Keratinocyte (primary cell): ENCODE data around the gene LGALS4. TPM values are rescaled to one million over a fixed set of nuclear protein-coding genes. Genes with fewer than 3 reads are reported as not detected.
"Not testable (repeated sequence)": the region's sequence is repeated elsewhere in the genome, so short reads cannot be mapped to it uniquely, and the experiment has no call there.

Source experiments
- DNase-seq: peaks from one replicate; pipeline ENCODE4 v3.0.0-alpha.2; 2011; ENCODE audit warnings: low read depth, missing footprints, low spot score
- FAIRE-seq: peaks from 2 replicates; lab custom pipeline; 2011; peaks lifted over from hg19 to GRCh38; lab: Jason Lieb, UNC
- H2AFZ ChIP-seq: 2 replicates; pipeline ENCODE4 v1.6.0; 2012; ENCODE audit warnings: low read length, control low read depth, inconsistent platforms; ENCODE audit not compliant: control insufficient read depth
- H3K27ac ChIP-seq: 2 replicates; pipeline ENCODE4 v1.5.1; 2011; ENCODE audit warnings: low read length; ENCODE audit not compliant: control insufficient read depth, insufficient read depth
- H3K27me3 ChIP-seq: 3 replicates; pipeline ENCODE4 v1.6.0; 2011; ENCODE audit warnings: low read length; ENCODE audit not compliant: control insufficient read depth, insufficient read depth; ENCODE audit errors: extremely low read depth
- H3K36me3 ChIP-seq, 2 experiments: 2 replicates in 1 of 2; 3 replicates in 1 of 2; pipeline ENCODE4 v1.5.1; 2011; ENCODE audit warnings: low read length in 2 of 2, mild to moderate bottlenecking in 1 of 2; ENCODE audit not compliant: control insufficient read depth in 2 of 2, insufficient read depth in 2 of 2; ENCODE audit errors: extremely low read depth in 1 of 2
- H3K4me1 ChIP-seq: 3 replicates; pipeline ENCODE4 v1.5.1; 2011; ENCODE audit warnings: low read length; ENCODE audit not compliant: control insufficient read depth, insufficient read depth; ENCODE audit errors: extremely low read depth
- H3K4me2 ChIP-seq: 3 replicates; pipeline ENCODE4 v1.6.0; 2011; ENCODE audit warnings: low read depth, low read length; ENCODE audit not compliant: control insufficient read depth, insufficient read depth; ENCODE audit errors: extremely low read depth
- H3K4me3 ChIP-seq, 3 experiments: fragments of 200-600 bp in 1 of 3; sonication (generic) in 1 of 3; 2 replicates in 2 of 3; 3 replicates in 1 of 3; pipeline ENCODE4 v1.5.1; 2011 to 2016; ENCODE audit warnings: low read length in 3 of 3, mild to moderate bottlenecking in 3 of 3, control low read depth in 2 of 3, inconsistent platforms in 1 of 3, low read depth in 1 of 3, mixed read lengths in 1 of 3, mixed run types in 1 of 3, moderate library complexity in 1 of 3; ENCODE audit not compliant: control insufficient read depth in 2 of 3, insufficient read depth in 2 of 3; ENCODE audit errors: extremely low read depth in 1 of 3
- H3K79me2 ChIP-seq: 2 replicates; pipeline ENCODE4 v1.6.0; 2012; ENCODE audit warnings: low read length; ENCODE audit not compliant: control insufficient read depth, insufficient read depth
- H3K9ac ChIP-seq: 3 replicates; pipeline ENCODE4 v1.6.0; 2011; ENCODE audit warnings: low read length; ENCODE audit not compliant: control insufficient read depth, insufficient read depth; ENCODE audit errors: extremely low read depth
- H3K9me1 ChIP-seq: 3 replicates; pipeline ENCODE4 v1.6.0; 2011; ENCODE audit warnings: low read length; ENCODE audit not compliant: control insufficient read depth, insufficient read depth; ENCODE audit errors: extremely low read depth
- H3K9me3 ChIP-seq: 2 replicates; pipeline ENCODE4 v1.5.1; 2012; ENCODE audit warnings: low read depth, low read length; ENCODE audit not compliant: control insufficient read depth
- H4K20me1 ChIP-seq: 3 replicates; pipeline ENCODE4 v1.6.0; 2011; ENCODE audit warnings: low read length; ENCODE audit not compliant: control insufficient read depth, insufficient read depth; ENCODE audit errors: extremely low read depth
- EZH2 ChIP-seq: IDR thresholded peaks from one replicate; pipeline ENCODE4 v1.6.1; 2012; ENCODE audit warnings: inconsistent platforms, mild to moderate bottlenecking, low read length, moderate library complexity
- dilution Hi-C: fragments of 300-500 bp; cut with MboI; formaldehyde crosslinking; loops from one replicate; pipeline ENCODE4 v1.7.0; 2020; ENCODE audit warnings: low sequenced_read_pairs; ENCODE audit not compliant: extremely low pct_ligation_motif_present
- polyA plus RNA-seq, 5 experiments: library from polyadenylated mRNA; depleted of rRNA in 3 of 5; stranded (reverse) in 3 of 5; stranded (forward) in 1 of 5; unstranded in 1 of 5; fragments of >200 nt; gene quantifications; 1 replicate in 1 of 5; 2 replicates in 3 of 5; 3 replicates in 1 of 5; pipeline versions ENCODE4 v1.2.1 to v1.2.3, GENCODE V29; 2011 to 2012; ENCODE audit warnings: missing spikeins in 2 of 5, low read depth in 1 of 5, low replicate concordance in 1 of 5
- TF ChIP-seq, protein P1 (sequence below), 3 experiments: IDR thresholded peaks in 1 of 3; conservative IDR thresholded peaks in 1 of 3; optimal IDR thresholded peaks in 1 of 3; 2 replicates in 2 of 3; 3 replicates in 1 of 3; pipeline versions ENCODE3 to v1.5.1; 2011; ENCODE audit warnings: low read length in 3 of 3, mild to moderate bottlenecking in 3 of 3, moderate library complexity in 2 of 3, control low read depth in 1 of 3, inconsistent platforms in 1 of 3; ENCODE audit not compliant: insufficient read depth in 2 of 3; ENCODE audit errors: extremely low read depth in 1 of 3

LGALS4 gene
- polyA plus RNA-seq, 1 donor (not counting 4 experiments of a cell fraction or from before 2014, with no cell fraction given) = 0.13 TPM

DNA sequence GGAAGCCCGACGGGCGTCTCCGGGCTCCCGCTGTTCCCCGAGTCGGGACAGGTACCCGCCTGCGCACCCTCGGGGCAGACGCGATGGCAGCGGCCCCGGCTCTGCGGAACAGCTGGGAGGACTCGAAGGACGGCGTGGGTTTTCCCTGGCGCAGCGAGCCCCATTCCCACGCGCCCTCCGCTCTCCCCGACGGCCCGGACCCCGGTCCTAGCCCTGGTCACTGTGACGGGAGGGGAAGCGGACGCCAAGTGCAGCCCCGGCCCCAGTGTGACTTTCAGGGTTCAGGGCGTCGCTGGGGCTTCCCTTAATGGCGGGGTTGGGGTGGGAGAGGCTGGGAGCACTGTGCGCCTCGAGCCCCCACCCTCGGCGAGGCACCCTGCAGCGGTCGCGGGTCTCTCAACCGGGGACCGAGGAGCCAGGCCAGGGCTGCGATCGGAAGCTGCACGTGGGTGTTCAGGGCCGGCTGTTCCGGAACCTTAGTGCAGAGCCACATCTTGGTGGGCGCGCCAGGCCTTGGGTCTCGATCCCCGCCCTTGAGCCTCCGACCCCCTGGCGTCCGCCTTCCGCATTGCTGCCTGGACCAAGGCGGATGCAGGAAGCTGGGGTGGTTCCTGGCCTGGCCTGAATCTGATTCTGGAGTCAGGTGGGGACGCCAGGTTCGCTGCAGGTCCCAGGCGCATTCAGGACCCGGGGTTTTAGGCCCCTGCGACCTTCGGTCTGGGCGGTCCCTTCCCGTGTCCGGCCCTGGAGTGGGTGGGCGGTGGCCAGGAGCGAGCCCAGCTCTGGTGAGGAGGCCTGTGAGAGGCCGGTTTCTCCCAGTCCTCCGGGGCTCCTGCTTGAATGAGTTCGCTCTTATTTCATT is 20.3 kb downstream of the LGALS4 start:
- H3K9ac ChIP-seq = peak overlapping the region; percentile 76
- no peaks in the 10 kb centered on the region for H4K20me1 ChIP-seq
- no peaks in the 10 kb centered on the region for H3K9me3 ChIP-seq
- dilution Hi-C loops = no loop called here
- peak overlapping the region; percentile 92 for H3K27ac ChIP-seq
- peaks cover 28% of the 10 kb centered on the region for H3K4me1 ChIP-seq
- H2AFZ ChIP-seq = peak overlapping the region; percentile 41
- DNase-seq = no peak
- peaks cover 1% of the 10 kb centered on the region for H3K79me2 ChIP-seq
- no peaks in the 10 kb centered on the region for H3K36me3 ChIP-seq
- H3K4me2 ChIP-seq = peak overlapping the region; percentile 77
- no peaks in the 10 kb centered on the region for H3K9me1 ChIP-seq
- H3K27me3 ChIP-seq = no peaks in the 10 kb centered on the region
- FAIRE-seq = peak; percentile 73
- peak overlapping the region in 2 of 3 experiments; percentile 6 to 21 for H3K4me3 ChIP-seq
- TF ChIP-seq EZH2 = no peak
- TF ChIP-seq, protein P1, sequence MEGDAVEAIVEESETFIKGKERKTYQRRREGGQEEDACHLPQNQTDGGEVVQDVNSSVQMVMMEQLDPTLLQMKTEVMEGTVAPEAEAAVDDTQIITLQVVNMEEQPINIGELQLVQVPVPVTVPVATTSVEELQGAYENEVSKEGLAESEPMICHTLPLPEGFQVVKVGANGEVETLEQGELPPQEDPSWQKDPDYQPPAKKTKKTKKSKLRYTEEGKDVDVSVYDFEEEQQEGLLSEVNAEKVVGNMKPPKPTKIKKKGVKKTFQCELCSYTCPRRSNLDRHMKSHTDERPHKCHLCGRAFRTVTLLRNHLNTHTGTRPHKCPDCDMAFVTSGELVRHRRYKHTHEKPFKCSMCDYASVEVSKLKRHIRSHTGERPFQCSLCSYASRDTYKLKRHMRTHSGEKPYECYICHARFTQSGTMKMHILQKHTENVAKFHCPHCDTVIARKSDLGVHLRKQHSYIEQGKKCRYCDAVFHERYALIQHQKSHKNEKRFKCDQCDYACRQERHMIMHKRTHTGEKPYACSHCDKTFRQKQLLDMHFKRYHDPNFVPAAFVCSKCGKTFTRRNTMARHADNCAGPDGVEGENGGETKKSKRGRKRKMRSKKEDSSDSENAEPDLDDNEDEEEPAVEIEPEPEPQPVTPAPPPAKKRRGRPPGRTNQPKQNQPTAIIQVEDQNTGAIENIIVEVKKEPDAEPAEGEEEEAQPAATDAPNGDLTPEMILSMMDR (optimal IDR thresholded peaks at IDR 0.05 in 1 of 3, IDR thresholded peaks at IDR 0.05 in 1 of 3, conservative IDR thresholded peaks at IDR 0.05 in 1 of 3; ENCODE audit: extremely low read depth in 1 of 3, insufficient read depth in 2 of 3, low read length in 3 of 3) = peak in 2 of 3 experiments; percentile 40 to 50

DNA sequence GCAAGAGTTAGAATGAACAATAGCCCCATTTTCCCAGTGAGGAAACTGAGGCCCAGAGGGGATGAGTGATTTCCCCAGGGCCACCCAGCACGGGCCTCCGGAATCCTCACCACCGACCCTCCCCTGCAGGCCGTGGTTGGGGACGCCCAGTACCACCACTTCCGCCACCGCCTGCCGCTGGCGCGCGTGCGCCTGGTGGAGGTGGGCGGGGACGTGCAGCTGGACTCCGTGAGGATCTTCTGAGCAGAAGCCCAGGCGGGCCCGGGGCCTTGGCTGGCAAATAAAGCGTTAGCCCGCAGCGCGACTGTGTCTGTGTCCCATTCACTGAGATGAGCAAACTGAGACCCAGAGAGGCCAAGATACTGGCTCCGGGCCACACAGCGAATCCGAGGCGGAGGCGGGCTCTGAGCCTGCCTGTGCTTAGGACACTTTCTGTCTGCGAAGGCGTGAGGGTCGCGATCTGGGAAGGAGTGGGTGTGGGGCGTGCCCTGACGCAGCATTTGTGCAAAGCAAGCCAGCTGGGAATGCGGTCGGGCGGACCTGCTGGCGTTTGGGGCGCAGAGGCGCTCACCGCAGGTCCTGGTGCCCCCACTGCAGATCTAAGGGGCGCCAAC is 21.2 kb downstream of the LGALS4 start:
- H3K79me2 ChIP-seq, DNase-seq, H3K27ac ChIP-seq, H3K9me1 ChIP-seq, H3K27me3 ChIP-seq, H3K4me3 ChIP-seq, H2AFZ ChIP-seq, H4K20me1 ChIP-seq, H3K9me3 ChIP-seq, H3K36me3 ChIP-seq, H3K9ac ChIP-seq, dilution Hi-C loops: not testable (repeated sequence)
- FAIRE-seq = peak; percentile 99
- peak overlapping the region; percentile 52 for H3K4me2 ChIP-seq
- H3K4me1 ChIP-seq = peaks cover 35% of the 10 kb centered on the region

DNA sequence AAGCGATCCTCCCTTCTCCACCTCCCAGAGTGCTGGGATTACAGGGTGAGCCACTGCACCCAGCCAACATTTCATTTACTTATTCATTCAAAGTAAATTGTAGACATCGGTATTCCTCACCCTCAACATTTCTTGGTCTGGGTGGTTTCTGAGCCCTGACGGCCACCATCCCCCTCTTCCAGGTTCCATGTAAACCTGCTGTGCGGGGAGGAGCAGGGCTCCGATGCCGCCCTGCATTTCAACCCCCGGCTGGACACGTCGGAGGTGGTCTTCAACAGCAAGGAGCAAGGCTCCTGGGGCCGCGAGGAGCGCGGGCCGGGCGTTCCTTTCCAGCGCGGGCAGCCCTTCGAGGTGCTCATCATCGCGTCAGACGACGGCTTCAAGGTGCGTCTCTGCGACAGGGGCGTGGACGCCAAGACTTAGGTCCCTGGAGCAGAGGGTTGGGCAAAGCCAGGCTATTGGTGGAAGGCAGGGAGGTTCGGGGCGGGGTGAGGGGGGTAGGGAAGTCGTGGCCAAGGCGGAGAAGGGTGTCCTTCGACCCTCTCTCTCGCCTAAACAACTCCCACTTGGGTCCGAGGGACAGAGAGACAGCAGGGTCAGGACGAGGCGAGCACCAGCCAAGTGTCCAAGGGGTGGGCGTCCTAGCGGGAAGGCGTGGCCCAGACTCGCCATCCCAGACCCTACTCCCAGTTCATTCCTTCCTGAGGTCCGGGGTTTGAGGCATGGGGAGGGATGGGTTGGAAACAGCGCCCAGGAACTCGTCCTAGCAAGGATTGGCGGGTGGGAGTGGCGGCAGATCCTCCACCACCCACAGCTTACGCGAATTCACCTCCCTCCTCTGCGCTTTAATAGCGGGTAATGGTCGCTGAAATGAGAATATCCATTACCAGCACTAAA is 22.0 kb downstream of the LGALS4 start:
- DNase-seq, H3K9ac ChIP-seq, H3K9me3 ChIP-seq, FAIRE-seq, H3K9me1 ChIP-seq, H3K36me3 ChIP-seq, H3K27ac ChIP-seq, H2AFZ ChIP-seq, H3K27me3 ChIP-seq, H3K79me2 ChIP-seq, dilution Hi-C loops, H4K20me1 ChIP-seq: not testable (repeated sequence)
- H3K4me1 ChIP-seq = peaks cover 37% of the 10 kb centered on the region
- peak overlapping the region in 1 of 3 experiments; percentile 34 for H3K4me3 ChIP-seq
- H3K4me2 ChIP-seq = peak overlapping the region; percentile 52
